ENCODE data around the gene LPAR2.

Gene LPAR2

GRCh38 chr19:19636573-19637185, 8.7 kb upstream of the LPAR2 start:
- TF ChIP-seq CTCF (IDR thresholded peaks at IDR 0.05; ENCODE audit: insufficient read depth, low read depth, low read length, missing control alignments): no peak
- no peak overlapping the region for H3K4me3 ChIP-seq (ENCODE audit: low read depth, low read length)
- DNase-seq (ENCODE audit: low read depth): no peak

GRCh38 chr19:19635313-19635702, 7.3 kb upstream of the LPAR2 start:
- no peak overlapping the region for H3K4me3 ChIP-seq (ENCODE audit: low read depth, low read length)
- DNase-seq (ENCODE audit: low read depth): no peak
- TF ChIP-seq CTCF (IDR thresholded peaks at IDR 0.05; ENCODE audit: insufficient read depth, low read depth, low read length, missing control alignments): no peak

GRCh38 chr19:19634516-19635312, 6.7 kb upstream of the LPAR2 start:
- H3K4me3 ChIP-seq (ENCODE audit: low read depth, low read length): no peak overlapping the region
- no peak for TF ChIP-seq CTCF (IDR thresholded peaks at IDR 0.05; ENCODE audit: insufficient read depth, low read depth, low read length, missing control alignments)
- no peak for DNase-seq (ENCODE audit: low read depth)

GRCh38 chr19:19633711-19634515, 5.9 kb upstream of the LPAR2 start:
- no peak for TF ChIP-seq CTCF (IDR thresholded peaks at IDR 0.05; ENCODE audit: insufficient read depth, low read depth, low read length, missing control alignments)
- DNase-seq (ENCODE audit: low read depth): peak; percentile 1
- H3K4me3 ChIP-seq (ENCODE audit: low read depth, low read length): no peak overlapping the region

GRCh38 chr19:19632661-19633060, 4.6 kb upstream of the LPAR2 start:
- no peak for DNase-seq (ENCODE audit: low read depth)
- TF ChIP-seq CTCF (IDR thresholded peaks at IDR 0.05; ENCODE audit: insufficient read depth, low read depth, low read length, missing control alignments): no peak
- H3K4me3 ChIP-seq (ENCODE audit: low read depth, low read length): no peak overlapping the region

- H3K4me3 ChIP-seq (ENCODE audit: low read depth, low read length): no peak overlapping the region
- TF ChIP-seq CTCF (IDR thresholded peaks at IDR 0.05; ENCODE audit: insufficient read depth, low read depth, low read length, missing control alignments): no peak
- DNase-seq (ENCODE audit: low read depth): no peak
Observed at GRCh38 chr19:19631346-19631745, 3.3 kb upstream of the LPAR2 start.

All from GM12865 (cell line).